ENCODE measurements around the gene DLD.

Gene DLD

DNA sequence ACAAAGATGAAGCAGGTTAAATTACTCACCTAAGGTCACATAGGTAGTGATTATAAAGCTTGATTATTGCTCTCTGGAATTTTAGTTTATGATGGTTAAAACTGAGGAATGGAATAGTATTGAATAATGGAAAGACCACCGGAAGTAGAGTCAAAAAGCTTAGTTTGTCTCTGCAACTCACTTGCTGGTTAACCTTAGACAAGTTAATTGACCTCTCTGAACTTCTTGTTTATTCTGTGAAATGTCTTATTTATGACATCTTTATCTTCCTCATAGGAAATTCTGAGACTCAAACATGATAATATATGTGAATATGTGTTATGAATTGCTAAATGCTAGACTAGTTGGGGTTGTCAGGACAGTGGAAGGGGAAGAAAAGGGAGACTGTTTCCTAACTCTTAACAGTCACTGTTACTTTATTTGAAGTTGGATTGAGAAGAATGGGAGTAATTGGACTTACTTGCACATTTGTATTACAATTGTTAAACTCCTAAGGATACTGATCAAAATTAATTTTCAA is 9.6 kb downstream of the DLD start:
- no peak for TF ChIP-seq CTCF (IDR thresholded peaks at IDR 0.05; ENCODE audit: insufficient read depth, low read depth, low read length, missing control alignments)
- no peak overlapping the region for H3K4me3 ChIP-seq (ENCODE audit: low read depth, low read length)
- DNase-seq (ENCODE audit: low read depth): no peak

GRCh38 chr7:107902381-107902780 is 11.4 kb downstream of the DLD start:
- TF ChIP-seq CTCF (IDR thresholded peaks at IDR 0.05; ENCODE audit: insufficient read depth, low read depth, low read length, missing control alignments): no peak
- H3K4me3 ChIP-seq (ENCODE audit: low read depth, low read length): no peak overlapping the region
- no peak for DNase-seq (ENCODE audit: low read depth)

DNA sequence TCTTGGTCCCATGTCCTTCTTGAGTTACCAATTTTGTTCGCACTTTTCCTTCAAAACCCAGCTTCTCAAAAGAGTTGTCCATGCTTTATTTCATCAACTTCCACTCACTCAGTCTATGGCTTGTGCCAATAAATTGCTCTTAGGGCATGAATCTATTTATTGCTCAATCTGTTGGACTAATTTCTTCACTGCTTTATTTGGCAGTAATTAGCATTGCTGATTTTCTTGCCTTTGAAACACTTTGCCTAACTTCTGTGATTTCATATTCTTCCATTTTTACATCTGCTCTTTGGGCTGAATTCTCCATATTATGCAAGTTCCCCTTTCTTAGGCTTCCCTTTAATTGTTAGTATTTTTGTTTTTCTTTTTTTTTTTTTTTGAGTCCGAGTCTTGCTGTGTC is 16.8 kb downstream of the DLD start:
- H3K4me3 ChIP-seq (ENCODE audit: low read depth, low read length): no peak overlapping the region
- no peak for DNase-seq (ENCODE audit: low read depth)
- TF ChIP-seq CTCF (IDR thresholded peaks at IDR 0.05; ENCODE audit: insufficient read depth, low read depth, low read length, missing control alignments): no peak

DNA sequence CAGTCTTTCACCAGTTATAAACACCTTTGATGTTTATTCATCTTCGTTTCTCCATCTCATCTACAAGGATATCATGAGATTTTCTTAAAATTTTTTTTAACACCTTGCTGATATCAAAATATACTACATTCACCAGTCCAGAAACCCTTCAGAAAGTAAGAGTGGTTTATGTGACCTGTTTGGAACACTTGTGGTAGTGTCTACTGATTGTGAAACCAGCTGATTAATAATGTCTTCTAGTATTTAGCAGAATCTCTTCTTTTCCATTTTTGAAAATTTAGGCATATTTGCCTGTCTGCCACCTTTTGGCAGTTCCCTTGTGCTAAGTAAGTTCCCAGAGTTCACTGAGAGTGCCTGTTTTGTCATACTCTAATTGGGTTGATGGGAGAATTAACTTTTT is 18.5 kb downstream of the DLD start:
- no peak for TF ChIP-seq CTCF (IDR thresholded peaks at IDR 0.05; ENCODE audit: insufficient read depth, low read depth, low read length, missing control alignments)
- no peak for DNase-seq (ENCODE audit: low read depth)

GRCh38 chr7:107911981-107912380 is 21.0 kb downstream of the DLD start:
- H3K4me3 ChIP-seq (ENCODE audit: low read depth, low read length): no peak overlapping the region
- no peak for TF ChIP-seq CTCF (IDR thresholded peaks at IDR 0.05; ENCODE audit: insufficient read depth, low read depth, low read length, missing control alignments)
- no peak for DNase-seq (ENCODE audit: low read depth)

More for the DNA sequence above, 18.5 kb downstream of the DLD start:
- no peak overlapping the region for H3K4me3 ChIP-seq (ENCODE audit: low read depth, low read length)

GRCh38 chr7:107913851-107914250 is 22.9 kb downstream of the DLD start:
- no peak for TF ChIP-seq CTCF (IDR thresholded peaks at IDR 0.05; ENCODE audit: insufficient read depth, low read depth, low read length, missing control alignments)
- no peak for DNase-seq (ENCODE audit: low read depth)
- no peak overlapping the region for H3K4me3 ChIP-seq (ENCODE audit: low read depth, low read length)

- no peak overlapping the region for H3K4me3 ChIP-seq (ENCODE audit: low read depth, low read length)
- no peak for TF ChIP-seq CTCF (IDR thresholded peaks at IDR 0.05; ENCODE audit: insufficient read depth, low read depth, low read length, missing control alignments)
- no peak for DNase-seq (ENCODE audit: low read depth)
Measured at GRCh38 chr7:107914831-107915230, 23.8 kb downstream of the DLD start.

Measured in GM12865 (cell line).